B cell (primary cell): ENCODE results near the gene KCNJ18.
"Not testable (repeated sequence)": the region's sequence is repeated elsewhere in the genome, so short reads cannot be mapped to it uniquely, and the experiment has no call there.

ENCODE experiments used
- CTCF ChIP-seq: fragments of 200-600 bp; IDR thresholded peaks from one replicate; pipeline ENCODE4 v1.8.0; 2022; ENCODE audit warnings: antibody characterized with exemption, mild to moderate bottlenecking
- EZH2 ChIP-seq: IDR thresholded peaks from 2 replicates; pipeline ENCODE4 v1.6.1; 2012; ENCODE audit warnings: borderline replicate concordance, low read depth, mild to moderate bottlenecking, moderate library complexity, low read length; ENCODE audit not compliant: insufficient read depth, poor library complexity, severe bottlenecking

- TF ChIP-seq CTCF, EZH2: not testable (repeated sequence)
These were observed 27.2 kb upstream of the KCNJ18 start for GRCh38 chr17:21665171-21665570.
